Esophagus (tissue), 2 donors: ENCODE data around the gene SLC6A3. TPM values are rescaled to one million over a fixed set of nuclear protein-coding genes. Genes with fewer than 3 reads are reported as not detected.
"Not testable (repeated sequence)": the region's sequence is repeated elsewhere in the genome, so short reads cannot be mapped to it uniquely, and the experiment has no call there.

ENCODE experiments used
- H3K27ac ChIP-seq, 2 donors: one replicate each; pipeline ENCODE4 v1.5.1; 2013; ENCODE audit warnings: low read depth in 2 of 2, mild to moderate bottlenecking in 2 of 2, inconsistent platforms in 1 of 2, low read length in 1 of 2, moderate library complexity in 1 of 2
- H3K27me3 ChIP-seq, 2 donors: one replicate each; pipeline ENCODE4 v1.6.1; 2013; ENCODE audit warnings: low read length in 2 of 2, control low read depth in 1 of 2, mild to moderate bottlenecking in 1 of 2; ENCODE audit not compliant: insufficient read depth in 2 of 2, control insufficient read depth in 1 of 2
- H3K36me3 ChIP-seq, 2 donors: one replicate each; pipeline ENCODE4 v1.6.1; 2013; ENCODE audit warnings: low read length in 1 of 2; ENCODE audit not compliant: control insufficient read depth in 2 of 2, insufficient read depth in 2 of 2
- H3K4me1 ChIP-seq, 2 donors: one replicate each; pipeline ENCODE4 v1.6.1; 2013; ENCODE audit warnings: low read length in 1 of 2; ENCODE audit not compliant: control insufficient read depth in 2 of 2, insufficient read depth in 2 of 2
- H3K4me3 ChIP-seq, 2 donors: one replicate each; pipeline ENCODE4 v1.5.1; 2013; ENCODE audit warnings: low read length in 2 of 2, mild to moderate bottlenecking in 2 of 2, low read depth in 1 of 2, moderate library complexity in 1 of 2
- H3K9me3 ChIP-seq, 2 donors: one replicate each; pipeline ENCODE4 v1.6.1; 2013; ENCODE audit warnings: mild to moderate bottlenecking in 2 of 2, low read depth in 1 of 2, low read length in 1 of 2, moderate library complexity in 1 of 2; ENCODE audit not compliant: control insufficient read depth in 2 of 2, insufficient read depth in 1 of 2
- WGBS, 2 donors: extraction: QIAGEN DNeasy Blood & Tissue Kit; methylation state at CpG; one replicate each; pipeline ENCODE4 v1.1.7; 2013; 5-methylcytosine and 5-hydroxymethylcytosine counted together
- polyA plus RNA-seq, 2 donors: library from polyadenylated mRNA; stranded (reverse); fragments of 200-250 nt; gene quantifications; one replicate each; pipeline ENCODE4 v1.2.3, GENCODE V29; 2013
- donor health status: healthy with polysubstance abuse.
- donor health status: Bipolar disorder and iron deficiency.

SLC6A3 gene
- polyA plus RNA-seq, 2 donors = 0.11 TPM; not detected in 1

DNA sequence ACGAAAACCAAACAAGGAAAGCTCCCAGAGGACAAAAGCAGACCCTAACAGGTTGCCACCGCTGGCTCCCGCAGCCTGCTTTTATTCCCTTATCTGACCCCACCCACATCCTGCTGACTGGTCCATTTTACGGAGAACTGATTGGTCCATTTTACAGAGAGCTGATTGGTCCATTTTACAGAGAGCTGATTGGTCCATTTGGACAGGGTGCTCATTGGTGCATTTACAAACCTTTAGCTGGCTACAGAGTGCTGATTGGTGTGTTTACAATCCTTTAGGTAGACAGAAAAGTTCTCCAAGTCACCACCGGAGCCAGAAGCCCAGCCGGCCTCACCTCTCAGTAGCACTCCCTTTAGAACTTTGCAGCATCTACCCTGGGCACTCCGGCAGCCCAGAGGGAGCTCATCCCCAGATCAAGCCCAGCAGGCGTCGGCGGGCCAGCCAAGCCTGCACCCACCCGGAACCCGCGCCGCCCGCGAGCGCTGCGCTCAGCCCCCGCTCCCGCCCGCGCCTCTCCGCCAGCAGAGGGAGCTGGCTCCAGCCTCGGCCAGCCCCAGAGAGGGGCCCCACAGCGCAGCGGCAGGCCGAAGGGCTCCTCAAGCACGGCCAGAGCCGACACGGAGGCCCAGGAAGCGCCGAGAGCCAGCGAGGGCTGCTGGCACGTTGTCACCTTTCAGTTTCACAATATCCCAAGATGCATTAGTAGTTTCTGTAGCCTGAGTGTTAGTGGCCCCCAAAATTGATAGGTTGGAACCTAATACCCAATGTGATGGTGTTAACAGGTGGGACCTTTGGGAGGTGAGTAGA lies 65.0 kb downstream of the SLC6A3 start:
- no peaks in the 10 kb centered on the region for H3K27me3 ChIP-seq
- WGBS, 2 donors = 17 to 23% methylated on average over 33 to 34 of the region's 34 CpGs

DNA sequence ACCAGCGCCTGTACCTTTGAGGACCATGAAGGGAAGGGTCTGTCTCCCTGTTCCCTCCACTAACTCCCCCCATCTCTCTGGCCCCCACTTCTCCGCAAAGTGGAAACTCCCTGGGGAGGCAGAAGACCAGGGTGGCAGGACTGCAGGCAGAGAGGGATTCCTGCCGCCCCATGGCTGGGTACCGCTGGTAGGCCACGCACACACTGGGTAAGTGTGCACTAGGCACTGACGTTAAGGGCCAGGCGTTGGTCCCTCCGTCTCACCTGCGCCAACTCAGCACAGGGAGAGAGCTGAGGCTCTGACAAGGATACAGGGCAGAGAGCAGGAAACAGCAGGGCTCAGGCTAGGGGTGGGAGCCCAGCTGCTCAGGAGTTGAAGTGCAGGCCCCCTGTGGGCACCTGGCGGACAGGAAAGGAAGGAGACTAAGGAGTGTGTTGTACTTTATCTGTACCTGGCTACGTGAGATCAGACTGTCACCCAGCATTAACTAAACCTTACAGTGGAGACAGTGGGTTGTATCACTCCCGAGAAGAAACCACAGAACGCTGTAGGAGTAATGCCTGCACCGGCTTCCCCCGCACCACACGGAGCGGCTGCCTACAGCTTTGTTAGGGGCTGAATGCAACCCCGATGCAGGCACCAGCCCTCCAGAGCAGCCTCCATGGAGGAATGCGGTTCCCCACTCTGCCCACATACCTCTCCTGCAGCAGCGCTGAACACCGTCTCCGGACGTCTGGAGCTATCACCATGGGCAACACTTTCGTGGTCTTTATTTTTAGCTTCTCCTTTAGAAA lies 66.2 kb downstream of the SLC6A3 start:
- Histone ChIP-seq H3K4me3 (no peak overlapping the region), H3K9me3 (no peaks in the 10 kb centered on the region), H3K27me3 (no peaks in the 10 kb centered on the region), H3K36me3 (no peaks in the 10 kb centered on the region), H3K27ac (no peak overlapping the region), H3K4me1 (no peaks in the 10 kb centered on the region)
- 92 to 93% methylated on average over 24 of the region's 24 CpGs for WGBS, 2 donors

More for the DNA sequence above, 65.0 kb downstream of the SLC6A3 start:
- H3K4me3 ChIP-seq = no peak overlapping the region
- no peaks in the 10 kb centered on the region for H3K36me3 ChIP-seq
- H3K27ac ChIP-seq = no peak overlapping the region
- no peaks in the 10 kb centered on the region for H3K4me1 ChIP-seq
- H3K9me3 ChIP-seq = no peaks in the 10 kb centered on the region

DNA sequence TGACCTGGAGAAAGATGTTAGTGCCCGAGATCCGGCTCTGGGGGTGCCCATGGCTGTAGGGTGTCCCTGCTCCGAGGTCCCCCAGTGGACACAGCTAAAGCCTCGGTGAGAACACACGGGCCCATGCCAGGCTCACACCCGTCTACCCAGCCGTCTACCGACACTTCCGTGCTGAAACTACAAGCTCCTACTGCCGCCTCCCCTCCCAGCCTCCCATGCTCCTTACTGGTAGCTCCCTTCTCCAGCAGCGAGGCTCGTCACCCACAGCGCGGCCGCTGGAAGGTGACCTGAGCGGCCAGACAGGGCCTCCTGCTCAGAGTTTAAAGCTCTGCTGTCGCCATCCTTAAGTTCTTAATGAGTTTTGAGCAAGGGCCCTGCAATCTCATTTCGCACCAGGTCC lies 67.1 kb downstream of the SLC6A3 start:
- Histone ChIP-seq H3K27me3 (no peaks in the 10 kb centered on the region), H3K4me3 (no peak overlapping the region), H3K36me3 (no peaks in the 10 kb centered on the region), H3K27ac (no peak overlapping the region), H3K4me1 (no peaks in the 10 kb centered on the region), H3K9me3 (no peaks in the 10 kb centered on the region)
- WGBS, 2 donors = 90 to 92% methylated on average over 18 of the region's 18 CpGs

DNA sequence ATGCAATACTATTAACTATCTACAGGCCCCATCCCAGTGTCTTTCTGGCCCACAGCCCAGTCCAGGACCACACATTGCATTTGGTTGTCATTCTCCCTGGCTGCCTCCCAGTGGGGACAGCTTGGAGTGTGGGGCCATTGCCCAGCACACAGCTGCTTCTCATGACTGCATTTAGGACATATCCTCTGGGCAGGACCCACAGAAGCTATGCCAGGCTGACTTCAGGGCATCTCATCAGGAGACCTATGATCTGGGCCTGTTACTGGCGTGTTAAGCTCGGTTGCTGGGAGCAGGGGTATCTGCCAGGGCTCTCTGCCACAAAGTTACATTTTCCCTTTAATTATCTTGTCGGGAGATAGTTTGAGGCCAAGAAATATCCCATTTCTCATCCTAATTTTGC lies 68.3 kb downstream of the SLC6A3 start:
- H3K9me3 ChIP-seq = no peaks in the 10 kb centered on the region
- no peak overlapping the region for H3K4me3 ChIP-seq
- H3K36me3 ChIP-seq = no peaks in the 10 kb centered on the region
- no peaks in the 10 kb centered on the region for H3K27me3 ChIP-seq
- 74 to 76% methylated on average over 3 of the region's 3 CpGs for WGBS, 2 donors
- no peak overlapping the region for H3K27ac ChIP-seq
- no peaks in the 10 kb centered on the region for H3K4me1 ChIP-seq

DNA sequence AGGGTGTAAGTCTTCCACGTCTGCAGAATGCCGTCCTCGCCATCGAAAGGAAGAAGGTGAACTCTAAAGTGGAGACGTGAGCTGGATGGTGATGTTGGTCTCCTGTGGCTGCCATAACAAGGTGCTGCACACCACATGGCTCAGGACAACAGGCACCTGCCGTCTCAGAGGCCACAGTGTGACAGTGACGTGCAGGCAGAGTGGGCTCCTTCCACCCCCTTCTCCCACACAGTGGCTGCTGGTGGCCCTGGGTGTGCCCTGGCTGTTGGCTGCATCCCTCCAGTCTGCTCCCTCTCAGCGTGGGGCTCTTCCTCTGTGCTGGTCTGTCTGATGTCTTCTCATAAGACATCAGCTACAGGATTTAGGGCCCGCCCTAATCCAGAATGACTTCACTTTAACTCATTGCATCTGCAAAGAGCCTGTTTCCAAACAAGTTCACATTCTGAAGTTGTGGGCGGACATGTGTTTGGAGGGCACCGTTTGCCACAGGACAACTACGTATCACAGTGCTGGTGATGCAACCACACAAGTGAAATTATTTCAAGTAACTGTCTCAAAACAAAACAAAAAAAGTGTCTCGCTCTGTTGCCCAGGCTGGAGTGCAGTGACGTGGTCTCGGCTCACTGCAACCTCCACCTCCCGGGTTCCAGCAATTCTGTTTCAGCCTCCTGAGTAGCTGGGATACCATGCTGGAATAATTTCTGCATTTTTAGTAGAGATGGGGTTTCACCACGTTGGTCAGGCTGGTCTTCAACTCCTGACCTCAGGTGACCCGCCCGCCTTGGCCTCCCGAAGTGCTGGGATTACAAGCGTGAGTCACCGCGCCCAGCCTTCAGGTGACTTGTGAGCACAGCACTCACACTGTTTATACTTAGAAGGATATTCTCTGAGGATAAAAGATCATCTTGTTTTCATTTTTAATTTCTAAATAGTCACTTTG lies 69.1 kb downstream of the SLC6A3 start:
- no peak overlapping the region for H3K27ac ChIP-seq
- H3K4me3 ChIP-seq = no peak overlapping the region
- H3K27me3 ChIP-seq = no peaks in the 10 kb centered on the region
- no peaks in the 10 kb centered on the region for H3K4me1 ChIP-seq
- 68 to 75% methylated on average over 23 of the region's 23 CpGs for WGBS, 2 donors
- H3K9me3 ChIP-seq = no peaks in the 10 kb centered on the region
- no peaks in the 10 kb centered on the region for H3K36me3 ChIP-seq

DNA sequence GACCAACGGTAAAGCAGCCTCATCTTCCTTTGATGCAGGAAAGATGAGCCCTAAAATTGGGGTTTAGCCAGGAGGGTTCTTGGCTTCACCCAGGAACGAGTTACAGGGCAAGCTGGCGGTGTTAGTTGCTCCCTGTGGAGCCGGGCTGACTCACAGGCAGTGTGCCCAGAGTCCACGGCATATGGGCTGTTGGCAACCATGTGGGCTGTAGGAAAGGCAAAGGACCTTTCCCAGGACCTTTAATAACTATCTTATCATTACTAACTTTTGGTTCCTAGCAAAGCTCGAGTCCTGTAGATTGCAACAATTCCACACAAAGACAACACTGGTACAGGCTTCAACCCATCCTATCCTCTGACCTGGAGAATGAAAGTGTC lies 70.6 kb downstream of the SLC6A3 start:
- Histone ChIP-seq H3K4me1 (no peaks in the 10 kb centered on the region), H3K27ac (no peak overlapping the region), H3K4me3 (no peak overlapping the region), H3K36me3 (no peaks in the 10 kb centered on the region), H3K9me3 (no peaks in the 10 kb centered on the region), H3K27me3 (no peaks in the 10 kb centered on the region)
- WGBS, 2 donors = 41 to 45% methylated on average over 6 of the region's 6 CpGs

DNA sequence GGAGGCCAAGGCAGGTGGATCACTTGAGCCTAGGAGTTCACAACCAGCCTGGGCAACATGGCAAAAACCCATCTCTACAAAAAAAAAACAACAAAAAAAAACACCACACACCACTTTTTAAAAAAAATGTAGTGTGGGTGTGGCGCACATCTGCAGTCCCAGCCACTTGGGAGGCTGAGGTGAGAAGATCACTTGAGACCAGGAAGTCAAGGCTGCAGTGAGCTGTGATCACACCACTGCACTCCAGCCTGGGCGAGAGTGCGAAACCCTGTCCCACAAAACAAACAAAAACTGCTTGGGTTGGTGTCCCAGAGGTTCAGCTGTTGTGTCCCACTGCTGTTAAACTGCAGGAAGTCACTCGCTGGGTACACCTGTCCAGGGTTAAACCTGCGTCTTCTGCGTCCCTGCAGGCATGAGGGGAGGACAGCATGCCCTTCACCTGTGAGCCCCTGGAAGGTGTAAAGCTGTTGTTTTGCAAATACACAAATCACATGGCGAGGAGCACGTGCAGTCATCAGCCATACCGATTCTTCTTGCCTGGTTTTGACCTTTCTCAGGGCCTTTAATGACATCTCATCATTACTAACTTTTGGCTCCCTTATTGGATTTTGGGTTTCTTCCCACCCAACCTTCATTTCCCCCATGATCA lies 71.1 kb downstream of the SLC6A3 start:
- Histone ChIP-seq H3K4me1 (no peaks in the 10 kb centered on the region), H3K27me3 (no peaks in the 10 kb centered on the region), H3K9me3 (no peaks in the 10 kb centered on the region), H3K4me3 (no peak overlapping the region), H3K27ac (no peak overlapping the region), H3K36me3 (no peaks in the 10 kb centered on the region)
- 69 to 70% methylated on average over 9 of the region's 9 CpGs for WGBS, 2 donors

DNA sequence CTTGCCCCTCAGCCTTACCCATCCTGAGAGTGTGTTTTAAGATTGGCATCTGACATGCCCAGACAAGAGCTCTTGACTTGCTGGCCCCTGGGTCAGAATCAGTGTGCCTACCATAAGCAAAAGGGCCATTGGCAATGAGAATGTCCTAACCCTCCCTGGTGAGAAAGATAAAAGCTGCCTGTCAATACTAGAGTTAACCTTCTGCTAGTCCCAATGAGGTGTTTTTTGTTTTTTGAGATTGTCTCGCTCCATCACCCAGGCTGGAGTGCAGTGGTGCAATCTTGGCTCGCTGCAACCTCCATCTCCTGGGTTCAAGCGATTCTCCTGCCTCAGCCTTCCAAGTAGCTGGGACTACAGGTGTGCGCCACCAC lies 73.3 kb downstream of the SLC6A3 start:
- H3K4me1 ChIP-seq, H3K27ac ChIP-seq, H3K36me3 ChIP-seq, H3K4me3 ChIP-seq, H3K27me3 ChIP-seq, H3K9me3 ChIP-seq: not testable (repeated sequence)
- WGBS, 2 donors = 91 to 94% methylated on average over 4 of the region's 4 CpGs
